Neutrophil (primary cell): ENCODE data around the gene KIF21A.

Experiments
- H3K27ac ChIP-seq: fragments of 200-600 bp; sonication (generic); 2 replicates; pipeline ENCODE4 v1.5.1; 2016; ENCODE audit warnings: mild to moderate bottlenecking, moderate library complexity
- H3K27me3 ChIP-seq: fragments of 200-600 bp; sonication (generic); 2 replicates; pipeline ENCODE4 v1.6.0; 2016; ENCODE audit warnings: mild to moderate bottlenecking
- H3K36me3 ChIP-seq: fragments of 200-600 bp; sonication (generic); 2 replicates; pipeline ENCODE4 v1.5.1; 2017
- H3K4me1 ChIP-seq, 2 experiments: fragments of 200-600 bp in 1 of 2; sonication (generic) in 1 of 2; 1 replicate in 1 of 2; 2 replicates in 1 of 2; pipeline versions ENCODE4 v1.5.1 to v1.6.1; 2013 to 2016; ENCODE audit warnings: low read depth in 1 of 2, low read length in 1 of 2, mild to moderate bottlenecking in 1 of 2, moderate library complexity in 1 of 2; ENCODE audit not compliant: control insufficient read depth in 1 of 2, insufficient read depth in 1 of 2
- H3K4me3 ChIP-seq, 2 experiments: fragments of 200-600 bp in 1 of 2; sonication (generic) in 1 of 2; 1 replicate in 1 of 2; 2 replicates in 1 of 2; pipeline ENCODE4 v1.5.1; 2013 to 2016; ENCODE audit warnings: low read depth in 1 of 2, low read length in 1 of 2, mild to moderate bottlenecking in 1 of 2, moderate library complexity in 1 of 2
- H3K9me3 ChIP-seq: fragments of 200-600 bp; sonication (generic); 2 replicates; pipeline ENCODE4 v1.5.1; 2016
- CTCF ChIP-seq: fragments of 200-600 bp; sonication (generic); IDR thresholded peaks from 2 replicates; pipeline ENCODE4 v1.5.1; 2016; ENCODE audit warnings: antibody characterized with exemption

Gene KIF21A

GRCh38 chr12:39443081-39443928 lies at the start of gene KIF21A:
TSS of gene KIF21A (minus strand) at chr12:39443120. CDS start at chr12:39442970, 150 bp downstream.
- Histone ChIP-seq H3K36me3 (no peaks in the 10 kb centered on the region), H3K4me3 (peak within 1 kb of the TSS in 1 of 2 experiments; percentile 43), H3K9me3 (no peaks in the 10 kb centered on the region), H3K4me1 (peaks cover 0 to 20% of the 10 kb centered on the region in 2 experiments), H3K27me3 (peaks cover 60% of the 10 kb centered on the region), H3K27ac (no peak within 1 kb of the TSS)
- TF ChIP-seq CTCF, result no peak

GRCh38 chr12:39490500-39491282 lies 47.8 kb upstream of the KIF21A start:
- no peaks in the 10 kb centered on the region for H3K27me3 ChIP-seq
- H3K4me3 ChIP-seq, result no peak overlapping the region
- no peaks in the 10 kb centered on the region for H3K9me3 ChIP-seq
- no peak overlapping the region for H3K27ac ChIP-seq
- no peaks in the 10 kb centered on the region for H3K4me1 ChIP-seq
- no peak for TF ChIP-seq CTCF
- no peaks in the 10 kb centered on the region for H3K36me3 ChIP-seq

GRCh38 chr12:39483597-39483996 lies 40.7 kb upstream of the KIF21A start:
- no peaks in the 10 kb centered on the region for H3K36me3 ChIP-seq
- no peak overlapping the region for H3K27ac ChIP-seq
- no peaks in the 10 kb centered on the region for H3K27me3 ChIP-seq
- no peak for TF ChIP-seq CTCF
- H3K4me3 ChIP-seq, result no peak overlapping the region
- no peaks in the 10 kb centered on the region for H3K9me3 ChIP-seq
- H3K4me1 ChIP-seq, result no peaks in the 10 kb centered on the region

- Histone ChIP-seq H3K4me1 (no peaks in the 10 kb centered on the region), H3K27ac (no peak overlapping the region), H3K4me3 (no peak overlapping the region), H3K36me3 (no peaks in the 10 kb centered on the region), H3K9me3 (no peaks in the 10 kb centered on the region), H3K27me3 (no peaks in the 10 kb centered on the region)
- no peak for TF ChIP-seq CTCF
Measured at GRCh38 chr12:39483042-39483441, 40.1 kb upstream of the KIF21A start.

GRCh38 chr12:39476894-39477293 lies 34.0 kb upstream of the KIF21A start:
- Histone ChIP-seq H3K4me1 (no peaks in the 10 kb centered on the region), H3K36me3 (no peaks in the 10 kb centered on the region), H3K27me3 (no peaks in the 10 kb centered on the region), H3K9me3 (no peaks in the 10 kb centered on the region), H3K27ac (no peak overlapping the region), H3K4me3 (no peak overlapping the region)
- TF ChIP-seq CTCF, result no peak
